GM13977 (cell line): Measurements from ENCODE around the gene OR6C70.
"Not testable (repeated sequence)": the region's sequence is repeated elsewhere in the genome, so short reads cannot be mapped to it uniquely, and the experiment has no call there.

ENCODE experiments used
- DNase-seq: peaks from one replicate; pipeline ENCODE4 v3.0.0; 2012; ENCODE audit warnings: low spot score
- CTCF ChIP-seq: IDR thresholded peaks from 2 replicates; pipeline ENCODE4 v1.5.1; 2012; ENCODE audit warnings: mild to moderate bottlenecking, control low read depth; ENCODE audit not compliant: insufficient read depth; ENCODE audit errors: extremely low read depth, missing control alignments
- in situ Hi-C: fragments of 300-500 bp; cut with MboI; formaldehyde crosslinking; loops from one replicate; pipeline ENCODE4 v1.12.0; 2022; ENCODE audit warnings: low sequenced_read_pairs, low pct_unique_long_range_greater_than_20kb, mixed read lengths, inconsistent platforms; ENCODE audit not compliant: unreplicated experiment

OR6C70 gene

GRCh38 chr12:55446326-55446725 lies 23.6 kb downstream of the OR6C70 start:
- TF ChIP-seq CTCF: no peak
- in situ Hi-C loops: no loop called here
- DNase-seq: no peak

GRCh38 chr12:55445357-55445756 lies 24.6 kb downstream of the OR6C70 start:
- in situ Hi-C loops: no loop called here
- no peak for TF ChIP-seq CTCF
- DNase-seq: no peak

- DNase-seq: no peak
- TF ChIP-seq CTCF: no peak
- in situ Hi-C loops: no loop called here
Observed at GRCh38 chr12:55443776-55444175, 26.2 kb downstream of the OR6C70 start, which contains the start of gene OR6C2. TSS of gene OR6C2 (plus strand) at chr12:55444076. CDS start at chr12:55452214, 8,138 bp downstream.

GRCh38 chr12:55441233-55441632 lies 28.7 kb downstream of the OR6C70 start:
- DNase-seq, in situ Hi-C loops: not testable (repeated sequence)

GRCh38 chr12:55428331-55429243 lies 41.4 kb downstream of the OR6C70 start:
- TF ChIP-seq CTCF: no peak
- DNase-seq: no peak
- in situ Hi-C loops: no loop called here

GRCh38 chr12:55425954-55426353 lies 44.0 kb downstream of the OR6C70 start, which contains the start of gene OR6C76:
TSS of gene OR6C76 (plus strand) at chr12:55426254. CDS start at chr12:55426254, 0 bp downstream.
- in situ Hi-C loops: no loop called here
- DNase-seq: no peak
- TF ChIP-seq CTCF: no peak

- in situ Hi-C loops: no loop called here
- no peak for DNase-seq
- no peak for TF ChIP-seq CTCF
Observed at GRCh38 chr12:55420307-55420962, 49.5 kb downstream of the OR6C70 start.
